GM21576 (cell line): ENCODE measurements around the gene KCNA2.

ENCODE experiments used
- ATAC-seq: cut with Tn5 transposase; IDR thresholded peaks from one replicate; pipeline ENCODE4 v1.9.1; 2021; ENCODE audit warnings: mild to moderate bottlenecking, moderate library complexity; ENCODE audit not compliant: unreplicated experiment

The KCNA2 gene

DNA sequence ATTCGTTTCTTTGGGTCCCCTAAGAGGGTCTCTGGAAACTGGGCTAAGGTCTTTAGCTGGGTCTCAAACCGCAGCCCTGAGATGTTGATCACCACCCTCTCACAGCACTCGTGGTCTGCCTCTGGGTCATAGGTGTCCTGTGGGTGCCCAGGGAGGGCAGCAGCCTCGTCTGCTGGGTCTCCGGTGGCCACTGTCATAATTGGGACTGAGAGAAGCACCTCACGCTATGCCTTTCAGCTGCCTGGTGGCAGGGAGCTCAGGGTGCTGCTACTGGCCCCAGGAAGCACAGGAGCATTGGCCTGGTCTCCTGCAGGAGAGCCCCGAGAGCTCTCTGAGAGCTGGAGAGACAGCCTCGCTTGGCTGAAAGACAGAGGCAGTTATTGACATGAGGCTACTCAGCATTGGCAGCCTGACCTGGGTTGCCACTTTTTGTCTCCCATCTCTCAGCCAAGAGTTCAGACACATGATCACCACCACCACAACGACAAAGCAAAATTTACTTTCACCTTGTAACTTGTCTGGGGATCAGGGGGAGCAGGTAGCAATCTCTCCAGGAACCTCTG is 1.5 kb downstream of the KCNA2 start:
- no peak for ATAC-seq

DNA sequence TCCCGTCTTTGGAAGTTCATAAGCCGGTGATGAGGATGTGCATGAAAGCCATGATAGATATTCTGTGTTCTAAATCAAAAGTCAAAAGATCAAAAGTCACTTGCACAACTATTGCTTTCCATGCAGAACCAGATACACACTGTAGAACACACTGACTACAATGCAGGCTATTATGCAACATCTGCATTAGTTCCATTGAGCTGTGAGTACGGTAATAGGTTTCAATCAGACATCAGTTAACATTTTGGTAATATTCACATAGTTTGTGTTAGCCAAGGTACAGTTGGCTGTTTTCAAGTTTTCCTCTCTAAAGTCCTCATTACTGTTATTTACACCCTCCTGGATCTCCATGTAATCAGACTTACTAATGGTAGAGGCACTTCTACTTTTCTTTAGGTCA is 3.1 kb downstream of the KCNA2 start:
- ATAC-seq = no peak

DNA sequence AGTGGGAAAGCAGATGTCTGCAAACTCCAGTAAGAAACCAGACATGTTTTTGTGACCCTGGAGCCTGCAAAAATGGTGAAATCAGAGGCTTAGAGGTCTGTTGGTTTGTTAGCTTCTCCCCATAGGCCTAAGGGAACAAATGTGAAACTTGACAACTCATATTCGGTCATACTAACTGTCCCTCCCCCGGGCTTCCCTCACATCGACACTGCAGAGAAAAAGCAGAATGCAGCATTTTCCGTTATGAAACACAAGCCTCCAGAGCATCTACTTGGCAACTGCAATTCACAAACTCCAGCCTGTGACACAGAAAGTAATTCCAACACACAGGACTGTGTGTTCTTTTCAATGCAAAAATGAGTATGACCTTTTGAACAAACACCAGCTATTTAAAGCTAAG is 3.7 kb downstream of the KCNA2 start:
- no peak for ATAC-seq

DNA sequence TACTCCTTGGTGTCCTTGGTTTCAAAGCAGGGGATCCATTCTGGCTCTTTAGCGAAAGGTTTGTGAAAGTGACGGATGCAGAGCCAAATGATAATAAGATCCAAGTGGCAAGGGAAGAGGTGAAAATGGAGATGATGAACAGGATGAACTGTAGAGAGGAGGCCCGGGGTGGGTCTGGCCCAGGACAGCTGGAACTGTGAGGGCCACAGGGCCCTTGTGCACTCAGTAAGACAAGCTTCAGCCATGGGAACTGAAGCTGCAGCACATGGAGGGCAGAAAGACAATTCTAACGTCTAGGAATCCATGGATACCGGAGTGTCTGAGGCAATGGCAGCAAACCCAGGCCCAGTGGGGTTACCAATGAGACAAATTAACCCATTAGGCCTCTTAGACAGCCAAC is 4.8 kb downstream of the KCNA2 start:
- ATAC-seq = no peak

DNA sequence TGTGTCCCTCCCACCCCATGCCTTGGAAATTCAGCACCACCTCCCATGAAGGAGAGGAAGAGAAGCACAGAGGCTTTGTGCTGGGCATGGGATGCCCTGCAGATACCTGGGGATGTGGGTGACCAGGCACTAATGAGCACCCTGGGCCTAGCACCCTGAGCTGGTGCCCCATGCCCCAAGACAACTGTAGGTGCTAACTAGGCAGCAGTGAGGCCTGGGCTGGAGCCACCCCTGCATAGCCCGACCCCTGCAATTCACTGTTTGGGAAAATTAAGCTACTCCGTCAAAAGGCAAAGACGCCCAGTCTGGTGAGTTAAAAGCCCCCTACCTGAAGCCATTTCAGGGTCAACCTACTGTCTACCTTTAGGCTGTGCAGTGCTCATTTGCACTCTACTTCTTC is 5.4 kb downstream of the KCNA2 start:
- no peak for ATAC-seq

DNA sequence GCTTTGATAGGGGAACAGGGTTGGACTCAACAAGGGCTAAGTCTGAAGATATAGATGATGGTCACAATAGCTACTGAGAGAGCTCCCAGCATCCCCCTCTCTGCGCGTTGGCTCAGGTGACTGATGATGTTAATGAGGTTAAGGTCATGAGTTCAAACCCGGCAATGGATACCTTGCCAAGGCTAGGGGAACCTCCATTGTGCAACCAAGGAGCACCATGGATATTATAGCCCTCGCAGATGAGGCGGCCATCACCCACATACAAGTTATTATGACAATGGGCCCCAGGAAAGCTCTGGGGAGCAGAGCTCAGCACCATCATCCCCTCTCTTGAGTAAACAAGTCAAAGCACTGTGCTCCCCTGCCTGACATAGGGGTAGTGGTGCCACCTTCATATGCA is 8.2 kb downstream of the KCNA2 start:
- no peak for ATAC-seq

DNA sequence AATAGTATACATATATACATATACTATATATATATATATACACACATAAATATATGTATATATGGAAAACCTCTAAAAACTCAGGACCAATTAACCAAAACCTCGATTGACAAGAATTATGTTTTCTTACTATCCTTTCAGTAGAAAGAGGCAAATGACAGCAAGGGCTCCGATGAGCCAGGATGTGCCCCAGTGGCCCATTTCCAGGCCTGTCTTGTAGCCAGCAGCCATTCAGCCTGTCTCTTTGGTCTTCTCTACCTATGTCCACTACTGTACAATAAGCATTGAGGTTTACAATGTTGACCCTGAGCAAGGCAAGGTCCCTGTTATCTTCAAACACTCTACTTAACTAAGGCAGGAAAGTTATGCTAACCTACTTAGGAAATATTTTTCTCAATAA is 9.8 kb downstream of the KCNA2 start:
- ATAC-seq = no peak

DNA sequence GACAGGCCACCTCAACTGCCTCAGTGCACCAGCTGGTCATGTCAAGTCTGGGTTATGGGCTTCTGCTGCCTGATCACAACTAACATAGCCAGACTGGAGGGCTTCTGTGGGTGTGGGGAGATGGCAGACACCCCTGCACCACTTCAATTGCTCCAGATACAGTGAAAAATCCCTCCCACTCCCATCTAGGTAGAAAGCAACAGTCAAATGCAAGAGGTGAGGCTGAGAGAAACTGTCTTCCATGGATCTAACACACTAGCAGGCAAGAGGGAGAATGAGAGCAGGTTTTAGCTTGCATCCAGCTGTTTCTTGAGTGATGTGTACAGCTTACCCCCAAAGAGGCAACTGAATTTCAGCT is 10.8 kb downstream of the KCNA2 start:
- ATAC-seq = no peak

DNA sequence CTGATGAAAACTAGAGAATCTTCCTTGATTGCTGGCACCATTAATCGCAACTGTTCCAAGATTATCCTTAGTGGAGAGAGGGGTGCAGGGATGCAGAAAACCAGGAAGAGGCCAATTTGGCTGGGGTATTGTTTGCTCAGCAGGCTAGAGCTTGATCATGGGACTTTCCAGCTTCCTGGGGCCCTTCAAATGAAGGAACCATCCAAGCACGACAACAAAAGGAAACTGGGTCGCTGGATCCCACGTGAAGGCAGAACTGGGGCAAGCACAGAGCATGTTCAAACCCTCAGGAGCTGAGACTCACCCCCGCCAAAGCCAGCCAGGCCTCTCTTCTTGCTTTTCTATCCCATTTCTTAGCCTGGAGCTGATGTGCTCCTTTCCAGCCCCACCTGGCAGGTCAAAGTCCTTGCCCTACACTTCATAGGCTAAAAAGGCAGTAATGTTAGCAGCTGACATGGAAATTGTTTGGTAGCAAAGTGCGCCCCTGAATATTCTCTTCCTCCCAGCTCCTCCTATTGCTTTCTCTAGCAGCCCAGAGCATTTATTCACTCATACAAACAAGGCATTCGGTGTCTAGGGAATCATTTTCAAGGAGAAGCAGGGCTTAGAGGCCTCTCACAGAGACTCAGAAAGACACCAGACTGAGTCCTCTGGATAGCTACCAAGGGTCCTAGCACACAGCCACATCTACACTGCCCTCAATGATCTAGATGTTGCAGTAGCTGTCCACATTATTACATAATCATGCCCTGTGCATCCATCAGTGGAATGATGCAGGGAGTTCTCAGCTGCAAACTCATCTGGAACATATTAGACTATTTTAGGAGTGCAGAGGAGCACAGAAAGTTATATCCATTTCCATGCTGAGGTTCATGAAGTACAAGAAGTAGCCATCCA is 11.5 kb downstream of the KCNA2 start:
- no peak for ATAC-seq

DNA sequence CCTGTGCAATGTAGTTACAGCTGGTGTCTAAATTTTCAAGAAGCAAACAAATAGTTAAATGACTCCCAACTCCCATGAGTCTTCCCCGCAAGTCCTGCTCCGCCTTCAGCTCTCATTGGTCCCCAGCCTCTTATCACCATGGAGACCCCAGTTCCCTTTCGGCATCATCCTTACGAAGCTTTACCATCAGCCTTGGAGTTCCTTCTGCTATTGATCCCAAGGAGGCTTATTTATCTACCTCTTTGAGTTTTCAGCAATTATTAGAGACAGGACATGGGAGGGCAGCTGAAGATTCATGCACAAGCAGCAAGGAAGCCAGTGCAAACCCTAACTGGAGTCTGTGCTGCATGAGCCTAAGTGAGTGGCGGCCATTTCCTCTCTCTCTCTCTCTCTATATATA is 12.3 kb downstream of the KCNA2 start:
- no peak for ATAC-seq

DNA sequence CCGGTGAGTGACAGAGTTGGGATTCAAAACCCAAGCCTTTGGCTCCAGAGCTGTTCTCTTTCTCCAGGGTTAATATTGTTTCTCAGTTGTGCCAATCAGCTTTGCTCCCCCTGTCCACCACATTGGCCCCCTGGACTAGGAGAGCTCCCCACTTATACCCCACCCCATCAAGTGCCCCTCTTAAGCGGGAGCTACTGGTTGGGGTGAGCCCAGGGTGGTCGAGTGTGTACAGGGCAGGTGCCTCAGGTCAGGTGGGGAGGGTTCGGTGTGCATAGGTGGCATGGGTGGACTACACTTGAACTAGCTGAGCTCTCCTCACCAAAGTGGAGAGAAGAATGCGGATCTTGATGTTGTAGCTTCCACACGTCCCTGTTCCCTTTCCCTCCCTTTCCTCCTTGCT is 14.2 kb downstream of the KCNA2 start:
- ATAC-seq = no peak

DNA sequence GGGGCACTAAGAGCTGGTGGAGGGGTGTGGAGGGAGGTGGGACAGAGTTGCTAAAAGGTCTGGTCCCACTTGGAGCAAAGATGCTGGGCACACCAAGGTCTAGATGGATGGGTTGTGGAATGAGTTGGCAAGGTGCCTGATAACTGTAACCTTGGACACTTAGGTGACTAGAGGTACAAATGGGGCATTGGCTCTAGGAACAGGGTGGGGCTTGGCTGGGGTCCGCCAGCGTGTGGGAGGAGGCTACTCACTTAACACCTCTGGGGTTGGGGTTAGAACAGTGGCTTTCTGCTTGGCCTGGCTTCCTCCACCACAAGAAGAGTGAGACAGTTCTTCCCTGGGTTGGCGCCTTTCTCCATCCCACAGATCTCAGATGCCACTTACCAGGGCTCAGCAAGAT is 17.2 kb downstream of the KCNA2 start:
- no peak for ATAC-seq

DNA sequence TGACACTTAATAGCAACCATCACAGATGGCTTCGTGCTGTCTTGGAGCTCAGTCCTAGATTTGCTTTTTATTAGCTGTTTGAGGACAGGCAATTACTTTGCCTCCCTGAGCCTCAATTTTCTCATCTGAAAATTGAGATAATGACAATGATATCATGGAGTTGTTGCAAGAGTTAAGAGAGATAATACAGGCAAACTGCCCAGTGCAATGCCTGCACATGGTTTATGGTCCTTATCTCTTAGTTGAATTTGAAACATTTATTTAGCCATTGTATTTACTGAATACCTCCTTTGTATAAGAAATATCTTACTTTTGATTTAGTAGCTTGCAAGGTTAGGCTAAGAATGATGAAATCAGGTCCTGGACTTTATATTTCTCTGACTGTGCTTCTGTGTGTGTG is 17.7 kb downstream of the KCNA2 start:
- ATAC-seq = no peak

DNA sequence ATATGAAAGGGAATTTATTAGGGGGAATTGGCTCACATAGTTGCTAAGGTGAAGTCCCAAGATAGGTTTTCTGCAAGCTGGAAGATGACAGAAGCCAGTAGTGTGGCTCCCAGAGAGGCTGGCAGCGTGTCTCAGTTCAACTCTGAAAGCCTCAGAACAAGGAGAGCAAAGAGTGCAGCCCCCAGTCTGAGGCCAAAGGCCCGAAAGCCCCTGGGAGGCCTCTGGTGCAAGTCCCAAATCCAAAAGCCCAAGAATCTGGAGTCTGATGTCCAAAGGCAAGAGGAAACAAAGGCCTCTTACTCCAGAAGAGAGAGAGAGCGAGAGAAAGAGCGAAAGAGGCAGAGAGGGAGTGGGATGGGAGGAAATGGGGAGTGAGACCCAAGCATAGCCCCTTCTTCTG is 18.3 kb downstream of the KCNA2 start:
- ATAC-seq = no peak

DNA sequence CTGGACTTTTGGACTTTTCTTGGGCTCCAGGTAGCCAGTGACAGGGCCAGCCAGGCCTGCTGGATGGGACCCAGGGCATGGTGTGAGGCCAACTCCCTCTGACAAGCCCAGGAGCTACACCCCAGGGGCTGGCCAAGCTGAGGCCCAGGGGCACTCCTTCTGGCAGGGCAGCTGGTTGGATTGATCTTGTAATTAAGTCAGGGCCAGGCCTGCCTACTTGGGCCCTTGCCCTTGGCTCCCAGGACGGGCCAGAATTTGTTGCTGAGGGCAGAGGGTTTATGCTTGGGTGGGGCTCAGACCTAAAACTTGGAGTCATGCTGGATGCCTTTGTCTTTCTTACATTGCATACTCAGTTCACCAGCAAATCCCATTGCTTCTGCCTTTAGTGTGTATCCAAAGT is 20.7 kb downstream of the KCNA2 start:
- ATAC-seq = no peak

DNA sequence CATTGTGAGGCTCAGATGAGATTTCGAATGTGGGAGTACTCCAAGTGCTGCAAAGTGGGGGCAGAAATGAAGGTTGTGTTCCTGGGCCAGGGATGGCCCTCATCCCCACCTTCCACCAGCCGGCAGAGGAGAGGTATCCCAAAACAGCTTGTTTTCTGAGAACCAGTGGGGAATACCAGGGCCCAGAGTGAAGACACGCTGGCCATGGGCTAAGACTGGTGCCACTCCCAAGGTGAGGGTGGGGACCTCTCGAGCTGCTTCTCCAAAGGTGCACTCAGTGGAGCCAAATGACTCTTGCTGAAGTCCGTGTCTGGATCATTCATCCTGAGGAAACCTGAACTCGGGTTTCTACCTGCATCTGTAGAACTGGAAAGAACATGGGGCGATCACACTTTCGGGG is 22.1 kb downstream of the KCNA2 start:
- no peak for ATAC-seq

DNA sequence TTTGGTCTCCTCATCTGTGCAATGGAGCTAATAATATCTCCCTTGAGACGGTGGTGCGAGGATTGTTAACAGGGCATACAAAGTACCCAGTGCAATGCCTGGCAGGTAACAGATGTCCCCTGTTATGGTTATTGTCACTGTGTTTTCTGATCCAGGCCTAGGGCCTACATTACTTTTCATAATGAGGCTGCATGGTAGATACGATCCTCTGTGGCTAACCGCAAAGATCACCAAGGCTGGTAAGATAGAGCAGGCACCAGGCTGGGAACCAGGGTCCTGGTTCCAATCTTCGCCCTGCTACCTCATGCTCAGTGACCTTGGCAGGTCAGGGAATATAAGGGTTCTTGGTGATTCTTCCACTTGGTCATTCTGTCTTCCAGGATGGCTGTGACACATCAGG is 22.7 kb downstream of the KCNA2 start:
- ATAC-seq = no peak

DNA sequence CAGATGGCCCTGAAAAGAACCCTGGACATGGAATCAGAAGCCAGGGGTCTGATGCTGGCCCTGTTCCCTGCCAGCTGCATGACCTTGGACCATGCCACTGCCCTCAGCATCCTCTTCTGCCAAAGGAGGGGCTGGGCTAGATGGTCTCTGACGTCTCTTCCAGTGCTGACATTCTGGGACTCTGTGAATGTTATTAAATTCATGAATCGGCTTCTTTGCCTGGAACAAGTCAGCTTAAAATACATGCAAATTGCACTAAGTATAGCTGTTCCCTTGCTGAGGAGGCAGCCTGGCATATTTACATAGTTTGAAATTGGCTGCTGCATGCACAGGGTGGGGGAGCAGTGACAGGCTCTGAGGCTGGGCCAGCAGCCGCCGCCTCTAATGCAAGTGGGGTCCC is 23.8 kb downstream of the KCNA2 start:
- no peak for ATAC-seq

DNA sequence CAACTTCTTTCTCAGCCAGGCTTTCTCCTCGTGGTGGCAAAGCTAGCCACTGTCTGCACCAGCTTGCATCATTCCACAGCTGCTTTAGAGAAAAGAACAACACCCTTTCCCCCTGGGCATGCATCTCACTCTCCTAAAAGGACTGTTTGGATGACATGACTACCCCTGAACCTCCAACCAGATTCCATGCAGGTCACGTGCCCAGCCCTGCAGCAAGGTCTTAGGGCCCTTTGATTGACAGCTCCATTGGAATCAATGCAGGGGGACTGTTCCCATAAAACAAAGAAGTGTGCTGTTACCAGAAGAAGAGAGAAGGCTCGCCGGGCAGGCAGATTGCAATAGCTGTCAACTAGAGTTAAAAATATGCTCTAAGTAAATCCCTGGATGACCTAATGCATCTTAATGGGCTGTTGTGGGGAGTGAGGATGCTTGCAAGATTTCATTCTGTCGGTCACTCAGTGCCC is 24.4 kb downstream of the KCNA2 start:
- no peak for ATAC-seq

DNA sequence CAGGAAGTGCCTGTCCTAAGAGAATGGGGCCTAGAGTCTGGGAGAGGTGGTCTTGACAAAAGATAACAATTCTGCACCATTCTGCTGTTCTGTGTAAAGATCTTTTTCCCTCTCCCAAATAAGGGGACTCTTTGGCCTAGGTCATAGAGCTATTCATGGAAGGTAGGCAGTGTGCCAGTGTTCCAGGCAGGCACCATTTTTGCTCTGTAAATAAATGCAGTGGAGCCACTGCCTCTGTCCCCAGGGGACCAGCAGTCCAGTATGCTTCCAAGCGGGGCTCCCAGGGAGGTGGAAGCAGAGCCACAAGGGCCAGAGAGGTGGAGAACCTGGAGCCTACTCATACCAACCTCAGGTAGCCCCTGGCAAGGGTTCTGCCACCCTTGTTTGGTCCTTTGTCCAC is 25.9 kb downstream of the KCNA2 start:
- no peak for ATAC-seq

DNA sequence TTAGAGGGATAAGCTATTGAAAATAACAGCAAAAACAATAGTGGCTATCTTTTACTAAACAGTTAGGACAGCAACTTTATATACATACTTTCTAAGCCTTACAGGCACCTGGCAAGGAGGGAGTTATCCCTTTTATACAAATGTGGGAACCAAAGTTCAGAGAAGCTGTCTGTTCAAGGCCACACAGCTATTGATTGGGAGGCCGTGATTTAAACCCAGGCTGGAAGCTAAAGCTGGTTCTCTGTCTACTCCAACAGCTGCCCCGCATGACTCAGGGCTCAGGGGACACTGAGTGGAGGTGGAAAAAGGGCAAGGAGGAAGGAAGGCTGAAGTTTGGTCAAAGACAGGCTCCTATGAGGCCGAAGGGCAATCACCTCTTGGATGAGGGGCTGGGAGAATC is 26.7 kb downstream of the KCNA2 start:
- ATAC-seq = no peak

DNA sequence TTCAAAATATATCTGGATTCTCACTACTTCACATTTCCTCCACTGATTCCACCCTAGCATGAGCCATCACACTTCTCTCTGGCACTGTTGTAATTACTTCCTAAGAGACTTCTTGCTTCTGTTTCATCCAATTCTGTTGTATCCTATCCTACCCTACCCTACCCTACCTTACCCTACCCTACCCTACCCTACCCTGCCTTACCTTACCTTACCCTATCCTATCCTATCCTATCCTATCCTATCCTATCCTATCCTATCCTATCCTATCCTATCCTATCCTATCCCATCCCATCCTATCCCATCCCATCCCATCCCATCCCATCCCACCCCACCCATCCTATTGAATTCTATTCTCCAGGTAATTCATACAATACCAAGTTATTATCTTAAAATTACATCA is 29.7 kb downstream of the KCNA2 start:
- no peak for ATAC-seq

DNA sequence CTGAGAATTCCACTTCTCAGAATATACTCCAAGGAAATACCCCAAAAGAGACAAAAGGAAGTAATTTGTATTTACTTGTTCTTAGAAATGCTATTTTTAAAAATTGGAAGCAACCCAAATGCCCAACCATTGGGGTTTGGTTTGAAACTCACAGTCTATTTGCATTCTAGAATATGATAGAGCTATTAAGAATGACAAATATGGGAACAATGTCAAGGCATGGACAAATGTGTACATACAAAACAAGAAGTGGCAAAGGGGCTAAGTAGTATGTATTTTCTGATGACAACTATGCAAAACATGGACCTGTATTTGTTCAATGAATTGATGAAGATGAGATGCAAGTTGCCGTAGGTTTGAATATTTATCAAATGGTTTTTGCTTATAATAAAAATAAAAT is 32.8 kb downstream of the KCNA2 start:
- ATAC-seq = no peak
